HEK293T (cell line): ENCODE data around the gene KIRREL3.

Source experiments
- ARNT ChIP-seq: fragments of 450-650 bp; IDR thresholded peaks from 2 replicates; pipeline ENCODE4 v1.6.1; 2017; ENCODE audit warnings: mild to moderate bottlenecking
- BHLHE40 ChIP-seq: fragments of 450-650 bp; IDR thresholded peaks from 2 replicates; pipeline ENCODE4 v1.6.1; 2016; ENCODE audit warnings: mild to moderate bottlenecking, moderate library complexity, borderline replicate concordance
- CTBP1 ChIP-seq: fragments of 450-650 bp; IDR thresholded peaks from 2 replicates; pipeline ENCODE4 v1.6.1; 2016; ENCODE audit warnings: borderline replicate concordance
- ELF4 ChIP-seq: fragments of 450-650 bp; IDR thresholded peaks from 2 replicates; pipeline ENCODE4 v1.6.1; 2017; ENCODE audit warnings: antibody characterized with exemption
- FOXK2 ChIP-seq: fragments of 450-650 bp; IDR thresholded peaks from 2 replicates; pipeline ENCODE4 v1.6.1; 2016; ENCODE audit warnings: mild to moderate bottlenecking
- FOXM1 ChIP-seq: fragments of 450-650 bp; IDR thresholded peaks from 2 replicates; pipeline ENCODE4 v1.6.1; 2017; ENCODE audit warnings: mild to moderate bottlenecking, borderline replicate concordance
- HDGF ChIP-seq: fragments of 450-650 bp; IDR thresholded peaks from 2 replicates; pipeline ENCODE4 v1.6.1; 2017; ENCODE audit warnings: antibody characterized with exemption, borderline replicate concordance
- LEF1 ChIP-seq: fragments of 450-650 bp; IDR thresholded peaks from 2 replicates; pipeline ENCODE4 v1.6.1; 2017; ENCODE audit warnings: mild to moderate bottlenecking, borderline replicate concordance
- NFRKB ChIP-seq: fragments of 450-650 bp; IDR thresholded peaks from 2 replicates; pipeline ENCODE4 v1.6.1; 2016; ENCODE audit warnings: mild to moderate bottlenecking, moderate library complexity
- SP1 ChIP-seq: fragments of 450-650 bp; IDR thresholded peaks from 2 replicates; pipeline ENCODE4 v1.6.1; 2017
- SUZ12 ChIP-seq: fragments of 450-650 bp; IDR thresholded peaks from 2 replicates; pipeline ENCODE4 v1.6.1; 2016; ENCODE audit warnings: mild to moderate bottlenecking
- TARDBP ChIP-seq: fragments of 450-650 bp; IDR thresholded peaks from 2 replicates; pipeline ENCODE4 v1.6.1; 2016

- TF ChIP-seq NFRKB: no peak
- no peak for TF ChIP-seq FOXM1
- TF ChIP-seq ELF4: no peak
- no peak for TF ChIP-seq SP1
- no peak for TF ChIP-seq HDGF
- no peak for TF ChIP-seq BHLHE40
- no peak for TF ChIP-seq TARDBP
- no peak for TF ChIP-seq LEF1
- TF ChIP-seq ARNT: no peak
- no peak for TF ChIP-seq SUZ12
- TF ChIP-seq CTBP1: no peak
- no peak for TF ChIP-seq FOXK2
These were observed 75.1 kb downstream of the KIRREL3 start for GRCh38 chr11:126925321-126926093.
